K562 (cell line): ENCODE results near the gene PIGK. TPM values are rescaled to one million over a fixed set of nuclear protein-coding genes. Genes with fewer than 3 reads are reported as not detected.

Experiments used
- ATAC-seq: fragments of 200-7000 bp; cut with Tn5 transposase; 3 replicates; pipeline ENCODE4 v1.9.1; 2020; ENCODE audit warnings: moderate library complexity
- BruUV-seq: library from RNA; stranded (reverse); fragments of 400-500 nt; replicated peaks from 2 replicates; lab custom pipeline; 2021; lab: Mats Ljungman, UMichigan
- CTCF ChIA-PET: fragments of 300-600 bp; formaldehyde crosslinking; extraction: SDS; loops from one replicate; lab custom pipeline; 2021; ENCODE audit warnings: low intra/inter-chr PET ratio; lab: Yijun Ruan, JAX
- POLR2A ChIA-PET: fragments of 300-600, 350-650 bp; sonication (Branson Sonifier 250); formaldehyde crosslinking; extraction: SDS; loops from one replicate; lab custom pipeline; 2021; ENCODE audit warnings: antibody characterized with exemption, inconsistent platforms; lab: Yijun Ruan, JAX
- DNase-seq, 4 experiments: peaks; one replicate each; pipeline versions ENCODE4 v3.0.0 to v3.0.0-alpha.2; 2011 to 2018; ENCODE audit warnings: low spot score in 3 of 4, mixed read lengths in 3 of 4; ENCODE audit errors: extremely low read depth in 1 of 4
- FAIRE-seq: peaks from 2 replicates; lab custom pipeline; 2011; peaks lifted over from hg19 to GRCh38; lab: Jason Lieb, UNC
- H2AFZ ChIP-seq: 2 replicates; pipeline ENCODE4 v1.6.0; 2011; ENCODE audit warnings: low read depth, low read length, control low read depth, inconsistent platforms
- H3K27ac ChIP-seq: fragments of 200-600 bp; 3 replicates; pipeline ENCODE4 v1.8.0; 2011; ENCODE audit warnings: low read depth, mild to moderate bottlenecking, control low read depth, inconsistent platforms, low read length, moderate library complexity, mixed read lengths; ENCODE audit errors: extremely low read depth
- H3K27me3 ChIP-seq, 2 experiments: fragments of 300-600 bp in 1 of 2; 2 replicates in 1 of 2; 3 replicates in 1 of 2; pipeline versions ENCODE4 v1.6.0 to v1.8.0; 2011; ENCODE audit warnings: inconsistent platforms in 2 of 2, low read length in 2 of 2, mild to moderate bottlenecking in 1 of 2, mixed read lengths in 1 of 2, moderate library complexity in 1 of 2; ENCODE audit not compliant: control insufficient read depth in 2 of 2, insufficient read depth in 2 of 2
- H3K36me3 ChIP-seq: fragments of 300-600 bp; 3 replicates; pipeline ENCODE4 v1.8.0; 2011; ENCODE audit warnings: mild to moderate bottlenecking, low read length, inconsistent platforms; ENCODE audit not compliant: control insufficient read depth, insufficient read depth
- H3K4me1 ChIP-seq, 2 experiments: fragments of 200-600 bp in 1 of 2; replicated peaks in 1 of 2; 2 replicates in 1 of 2; 3 replicates in 1 of 2; pipeline versions ENCODE4 v1.5.1 to v1.8.0; 2011; ENCODE audit warnings: inconsistent platforms in 2 of 2, low read length in 2 of 2, mild to moderate bottlenecking in 1 of 2, mixed read lengths in 1 of 2, moderate library complexity in 1 of 2; ENCODE audit not compliant: control insufficient read depth in 2 of 2, insufficient read depth in 2 of 2
- H3K4me2 ChIP-seq: 2 replicates; pipeline ENCODE4 v1.6.1; 2011; ENCODE audit warnings: low read length, control low read depth, inconsistent platforms, mixed read lengths; ENCODE audit not compliant: insufficient read depth
- H3K4me3 ChIP-seq: fragments of 200-600 bp; sonication (generic), shearing (Covaris generic); 2 replicates; pipeline ENCODE4 v1.5.1; 2016; ENCODE audit warnings: control low read depth, inconsistent platforms
- H3K79me2 ChIP-seq: fragments of 200-600 bp; 3 replicates; pipeline ENCODE4 v1.8.0; 2011; ENCODE audit warnings: low read length, inconsistent platforms; ENCODE audit not compliant: control insufficient read depth, insufficient read depth
- H3K9ac ChIP-seq, 2 experiments: 2 replicates each; pipeline versions ENCODE4 v1.6.0 to v1.6.1; 2011; ENCODE audit warnings: low read depth in 2 of 2, low read length in 2 of 2, control low read depth in 1 of 2, inconsistent platforms in 1 of 2, mild to moderate bottlenecking in 1 of 2, mixed read lengths in 1 of 2; ENCODE audit not compliant: insufficient read depth in 1 of 2
- H3K9me1 ChIP-seq: one replicate; pipeline ENCODE4 v1.6.0; 2011; ENCODE audit warnings: inconsistent platforms, mild to moderate bottlenecking, low read length, moderate library complexity; ENCODE audit not compliant: control insufficient read depth, insufficient read depth
- H3K9me3 ChIP-seq: replicated peaks from 2 replicates; pipeline ENCODE4 v1.5.1; 2011; ENCODE audit warnings: low read depth, low read length, inconsistent platforms; ENCODE audit not compliant: control insufficient read depth, insufficient read depth
- H4K20me1 ChIP-seq: replicated peaks from 2 replicates; pipeline ENCODE4 v1.6.1; 2011; ENCODE audit warnings: low read length, inconsistent platforms, mixed read lengths; ENCODE audit not compliant: control insufficient read depth, insufficient read depth
- C11orf30 ChIP-seq: fragments of 450-650 bp; IDR thresholded peaks from 2 replicates; pipeline ENCODE4 v1.6.1; 2016; ENCODE audit warnings: low read depth, mild to moderate bottlenecking
- CBX8 ChIP-seq: fragments of 200-600 bp; sonication (generic); IDR thresholded peaks from 2 replicates; pipeline ENCODE4 v1.6.1; 2012; ENCODE audit warnings: borderline replicate concordance, mixed run types, low read depth, mild to moderate bottlenecking, moderate library complexity, mixed read lengths, low read length, control low read depth, inconsistent platforms; ENCODE audit not compliant: poor library complexity, severe bottlenecking; ENCODE audit errors: extremely low read depth
- ETS1 ChIP-seq: conservative IDR thresholded peaks from 2 replicates; pipeline ENCODE4 v1.6.1; 2011; ENCODE audit warnings: low read depth, mild to moderate bottlenecking, low read length; ENCODE audit not compliant: control insufficient read depth
- ETV5 ChIP-seq: sonication (generic); formaldehyde crosslinking; IDR thresholded peaks from 2 replicates; pipeline ENCODE4 v1.4.0; 2020; ENCODE audit warnings: low read depth, mild to moderate bottlenecking, missing genetic modification reagents
- GABPB2 ChIP-seq: fragments of 250-450 bp; sonication (Bioruptor Pico); conservative IDR thresholded peaks from 2 replicates; pipeline ENCODE4 v1.5.1; 2021; ENCODE audit warnings: mild to moderate bottlenecking
- MBD1 ChIP-seq: fragments of 250-450 bp; sonication (Bioruptor Pico); IDR thresholded peaks from 2 replicates; pipeline ENCODE4 v1.8.0; 2022; ENCODE audit warnings: inconsistent platforms
- NCOA6 ChIP-seq: fragments of 450-650 bp; IDR thresholded peaks from 2 replicates; pipeline ENCODE4 v1.6.1; 2017; ENCODE audit warnings: mild to moderate bottlenecking
- RBM22 ChIP-seq: fragments of 200-400 bp; formaldehyde crosslinking; IDR thresholded peaks from 2 replicates; pipeline ENCODE4 v1.6.1; 2018; ENCODE audit warnings: low read length, low read depth; ENCODE audit not compliant: poor library complexity, severe bottlenecking
- RBM25 ChIP-seq: fragments of 200-400 bp; formaldehyde crosslinking; IDR thresholded peaks from 2 replicates; pipeline ENCODE4 v1.6.1; 2018; ENCODE audit warnings: low read length, low read depth, moderate library complexity; ENCODE audit not compliant: severe bottlenecking
- SIN3B ChIP-seq: fragments of 450-650 bp; IDR thresholded peaks from 2 replicates; pipeline ENCODE4 v1.6.1; 2017; ENCODE audit warnings: low read depth, mild to moderate bottlenecking, moderate library complexity
- ZNF444 ChIP-seq: fragments of 250-450 bp; sonication (Bioruptor Pico); IDR thresholded peaks from 2 replicates; pipeline ENCODE4 v1.4.0; 2020; ENCODE audit warnings: mild to moderate bottlenecking, moderate library complexity
- WGBS: fragments of 100-300 bp; shearing (Covaris generic); methylation state at CpG from one replicate; pipeline ENCODE4 v1.1.6; 2016; ENCODE audit warnings: low coverage, mixed read lengths; ENCODE audit not compliant: insufficient coverage; ENCODE audit errors: missing lambda C conversion rate; 5-methylcytosine and 5-hydroxymethylcytosine counted together
- in situ Hi-C: fragments of 300-500 bp; cut with MboI; formaldehyde crosslinking; loops from 4 replicates; pipeline ENCODE4 v1.15.0; 2018; ENCODE audit warnings: inconsistent platforms, mixed read lengths
- intact Hi-C: fragments of 100-400 bp; cut with micrococcal nuclease; formaldehyde crosslinking; loops from 2 replicates; pipeline ENCODE4 v1.14.2; 2022
- polyA plus RNA-seq, 8 experiments: library from polyadenylated mRNA; depleted of rRNA in 4 of 8; stranded (reverse) in 5 of 8; unstranded in 3 of 8; fragments of >200 nt; fragmentation: Nextera tagmentation in 2 of 8; fragmentation: Illumina TruSeq in 1 of 8; extraction: Ambion mirVana in 2 of 8; extraction: Trizol in 1 of 8; gene quantifications; 2 replicates each; pipeline versions ENCODE4 v1.2.1 to v1.2.3, GENCODE V29; 2011 to 2014; ENCODE audit warnings: inconsistent platforms in 1 of 8, missing spikeins in 1 of 8
- total RNA-seq, 7 experiments: library from RNA; depleted of rRNA in 6 of 7; stranded (reverse); fragments of >200 nt in 6 of 7; fragmentation: Illumina TruSeq in 2 of 7; extraction: Trizol in 2 of 7; gene quantifications; 2 replicates each; pipeline versions ENCODE4 v1.2.1 to v1.2.3, GENCODE V29; 2011 to 2021; ENCODE audit warnings: low replicate concordance in 1 of 7

The PIGK gene
- total and polyA plus RNA-seq, 9 of the 15 experiments (the other 6 are each of a cell fraction or from before 2014, with no cell fraction given): 15.7 to 59.5 (median 29.9) TPM

GRCh38 chr1:77096496-77097255, 122.6 kb downstream of the PIGK start:
- no peak overlapping the region for H3K4me3 ChIP-seq
- WGBS: 42% methylated on average over 9 of the region's 9 CpGs
- ChIA-PET CTCF (no interaction called here), POLR2A (interaction anchor here (0.8 kb wide), 1 partner anchor 214 kb away, joined by 3 read pairs; no protein-coding TSS in a partner anchor)
- TF ChIP-seq RBM25 (peak; percentile 25), GABPB2 (CRISPR knock-in tag) (no peak), RBM22 (no peak), CBX8 (no peak), NCOA6 (no peak), SIN3B (no peak), ZNF444 (no peak), MBD1 (CRISPR knock-in tag) (no peak), ETS1 (no peak), C11orf30 (0 out of 2 replicates have a peak, but pooled peaks have one; percentile 30), ETV5 (no peak)
- intact Hi-C loops: no loop called here
- no peaks in the 10 kb centered on the region for H3K9me1 ChIP-seq
- no peak overlapping the region for H2AFZ ChIP-seq
- ATAC-seq: no peak
- BruUV-seq: no TSS peak
- no peak overlapping the region for H3K4me2 ChIP-seq
- no peak for FAIRE-seq
- no peaks in the 10 kb centered on the region for H4K20me1 ChIP-seq
- no peak overlapping the region for H3K27ac ChIP-seq
- no peak overlapping the region for H3K9ac ChIP-seq
- H3K27me3 ChIP-seq: no peaks in the 10 kb centered on the region
- no peak for DNase-seq
- no peaks in the 10 kb centered on the region for H3K36me3 ChIP-seq
- no peaks in the 10 kb centered on the region for H3K4me1 ChIP-seq
- no peaks in the 10 kb centered on the region for H3K79me2 ChIP-seq
- in situ Hi-C loops: no loop called here
- no peaks in the 10 kb centered on the region for H3K9me3 ChIP-seq
